Middle frontal gyrus (tissue), 1 donor: ENCODE measurements around the gene CEP170.
A peak's percentile ranks its signal among the peaks of the same experiment; 100 is the strongest.

ENCODE experiments used
- DNase-seq: peaks from one replicate; pipeline ENCODE4 v3.0.0-alpha.2; 2015; ENCODE audit warnings: low spot score; ENCODE audit errors: extremely low spot score

CEP170 gene

DNA sequence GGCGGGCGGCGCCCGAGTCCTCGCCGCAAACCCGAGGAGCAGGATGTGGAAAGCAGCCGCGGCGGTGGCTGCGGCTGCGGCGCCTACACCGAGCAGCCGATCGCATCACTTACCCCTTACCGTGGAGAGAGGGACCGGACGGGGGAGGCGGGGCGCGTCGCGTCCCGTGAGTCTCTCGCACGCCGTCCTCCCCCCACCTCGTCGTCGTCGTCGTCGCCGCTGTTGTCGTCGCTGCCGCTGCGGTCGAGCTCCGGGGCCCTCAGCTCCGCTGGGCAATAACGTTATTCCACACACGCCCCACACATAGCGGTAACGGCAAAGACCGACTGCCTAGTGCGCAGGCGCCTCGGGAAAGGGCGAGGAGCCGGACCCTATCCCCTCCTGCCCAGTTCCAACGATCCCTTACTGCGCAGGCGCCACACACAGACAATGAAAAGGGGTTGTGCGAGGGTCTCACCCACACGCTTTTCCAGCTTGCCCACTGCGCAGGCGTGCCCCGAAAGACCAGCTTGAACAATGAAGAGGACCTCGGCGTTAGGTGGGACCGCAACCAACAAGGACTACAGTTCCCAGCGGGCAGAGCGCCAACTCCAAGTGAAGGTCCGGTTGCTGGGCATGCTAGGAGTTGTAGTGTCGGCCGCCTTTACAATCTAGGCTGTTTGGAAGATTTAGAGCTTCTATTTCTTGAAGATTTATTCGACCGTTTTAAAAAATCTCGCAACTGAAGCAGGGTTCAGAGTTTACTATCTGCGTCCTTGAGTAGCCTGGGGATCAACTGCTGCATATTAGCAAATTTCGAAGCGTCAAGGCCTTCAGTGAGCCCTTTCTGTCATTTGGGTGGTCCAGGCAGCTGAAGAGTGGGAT is at the start of gene CEP170:
Gene CEP170 (minus strand): TSS at position 355 of the 864 bp plus-strand sequence. CDS start 30,001 bp downstream, outside the sequence.
- DNase-seq, result peak; percentile 91

- DNase-seq, result no peak
Observed at GRCh38 chr1:243301059-243301458, 46.0 kb upstream of the CEP170 start.

- DNase-seq, result no peak
Observed at GRCh38 chr1:243299069-243299468, 44.0 kb upstream of the CEP170 start.

DNA sequence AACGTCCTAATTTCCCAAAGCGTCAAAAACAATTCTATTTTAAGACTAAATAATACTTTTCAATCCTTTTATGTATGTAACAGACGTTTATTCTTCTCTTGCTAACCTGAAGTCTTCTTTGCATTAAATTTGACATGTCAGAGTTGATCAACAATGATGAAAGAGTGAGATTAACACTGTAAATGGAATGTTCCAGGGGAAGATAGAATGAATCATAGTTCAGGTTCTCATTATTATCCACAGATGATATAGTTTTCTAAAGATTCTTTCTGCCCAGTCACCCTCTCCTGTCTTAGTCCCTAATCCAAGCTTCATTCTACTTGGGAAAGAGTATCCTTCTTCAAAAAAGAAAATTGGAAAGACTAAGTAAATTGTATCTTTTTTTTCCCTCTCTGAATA is 39.6 kb upstream of the CEP170 start:
- no peak for DNase-seq

DNA sequence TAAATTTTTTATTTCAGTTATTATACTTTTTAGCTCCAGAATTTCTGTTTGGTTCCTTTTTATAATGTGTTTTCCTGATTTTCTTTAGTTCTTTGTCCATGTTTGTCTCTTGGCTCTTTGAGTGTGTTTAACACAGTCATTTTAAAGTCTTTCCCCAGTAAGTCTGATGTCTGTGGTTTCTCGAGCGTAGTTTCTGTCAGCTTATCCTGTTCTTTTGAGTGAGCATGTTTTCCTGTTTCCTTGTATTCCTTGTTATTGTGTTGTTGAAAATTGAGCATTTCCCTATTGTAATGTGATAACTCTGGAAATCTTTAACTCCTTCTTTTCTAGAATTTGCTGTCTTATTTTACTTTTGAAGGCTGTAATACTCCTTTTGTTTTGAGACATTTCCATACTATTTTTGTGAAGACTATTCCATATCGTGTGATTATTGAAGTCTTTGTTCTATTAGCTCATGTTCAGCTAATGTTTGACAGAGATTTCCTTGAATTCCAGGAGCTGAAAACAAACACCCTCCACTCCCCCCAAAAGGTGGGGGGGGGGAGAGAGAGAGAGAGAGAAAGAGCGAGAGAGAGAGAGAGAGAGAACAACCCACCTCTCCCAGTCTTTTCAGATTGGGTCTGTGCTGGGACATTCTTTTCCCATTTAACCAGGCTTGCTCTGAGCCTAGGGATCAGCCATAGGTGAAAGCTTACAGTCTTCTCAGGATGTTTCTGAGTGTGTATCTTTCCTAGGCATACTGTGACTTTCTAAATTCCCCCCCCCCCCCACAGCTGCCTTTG is 39.1 kb upstream of the CEP170 start:
- no peak for DNase-seq

DNA sequence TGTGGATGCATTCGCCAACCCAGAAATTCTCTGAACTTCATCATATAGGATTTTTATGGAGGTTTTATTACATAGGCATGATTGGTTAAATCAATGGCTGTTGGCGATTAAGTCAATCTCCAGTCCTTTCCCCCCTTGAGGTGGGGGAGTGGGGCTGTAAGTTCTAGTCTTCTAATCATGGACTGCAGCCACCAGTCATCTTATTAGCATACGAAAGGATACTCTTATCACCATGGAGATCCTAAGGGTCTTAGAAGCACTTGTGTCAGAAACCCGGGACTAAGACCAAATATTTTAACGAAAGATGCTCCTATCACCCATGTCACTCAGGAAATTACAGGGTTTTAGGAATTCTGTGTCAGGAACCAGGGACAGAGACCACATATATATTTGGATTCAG is 37.0 kb upstream of the CEP170 start:
- DNase-seq, result no peak

- no peak for DNase-seq
Observed at GRCh38 chr1:243291292-243291691, 36.2 kb upstream of the CEP170 start.

DNA sequence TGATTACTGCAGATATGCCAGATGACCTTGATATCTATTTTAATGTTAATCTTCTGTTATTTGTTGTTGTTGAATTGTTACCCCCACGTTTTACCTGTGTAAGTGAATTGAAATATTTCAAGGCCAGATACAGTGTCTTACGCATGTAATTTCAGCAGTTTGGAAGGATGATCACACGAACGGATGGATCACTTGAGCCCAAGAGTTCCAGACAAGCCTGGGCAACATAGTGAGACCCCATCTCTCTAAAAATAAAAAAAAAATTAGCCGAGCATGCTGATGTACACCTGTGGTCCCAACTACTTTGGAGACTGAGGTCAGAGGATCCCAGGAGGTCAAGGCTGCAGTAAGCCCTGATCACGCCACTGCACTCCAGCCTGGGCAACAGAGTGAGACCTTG is 33.0 kb upstream of the CEP170 start:
- DNase-seq, result no peak

- no peak for DNase-seq
Observed at GRCh38 chr1:243287652-243288051, 32.6 kb upstream of the CEP170 start.

- no peak for DNase-seq
Observed at GRCh38 chr1:243287123-243287460, 32.0 kb upstream of the CEP170 start.

DNA sequence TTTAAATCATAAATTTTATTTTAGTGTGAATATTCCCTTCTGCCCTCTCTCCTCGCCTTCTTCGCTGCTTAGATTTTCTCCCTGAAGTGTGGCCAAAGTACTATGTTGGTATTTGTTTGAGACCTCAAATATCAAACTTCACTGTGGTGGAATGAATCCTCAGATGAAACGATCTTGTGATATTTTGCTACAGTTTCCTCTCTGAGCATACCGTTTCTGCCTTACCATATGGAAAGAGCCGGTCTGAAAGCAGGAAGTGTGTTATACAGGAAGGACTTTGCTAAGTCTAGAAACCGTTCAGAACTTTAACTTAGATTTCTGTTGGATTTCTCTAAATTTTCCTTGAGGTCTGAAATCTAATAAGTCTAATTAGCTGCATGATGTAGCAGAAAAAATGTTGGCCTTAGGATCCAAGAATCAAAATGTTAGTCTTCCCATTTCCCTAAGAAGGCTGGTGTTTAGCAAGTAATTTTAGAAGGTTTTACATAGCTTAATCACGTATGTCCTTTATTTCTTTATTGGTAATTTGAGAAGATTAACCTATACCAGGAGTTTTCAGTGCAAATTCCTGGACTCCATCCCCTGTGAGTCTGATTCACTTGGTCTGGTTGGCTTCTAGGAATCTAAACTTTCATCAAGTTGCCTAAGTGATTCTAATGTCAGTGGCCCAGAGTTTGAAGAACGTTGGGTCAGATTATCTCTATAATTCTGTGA is 31.5 kb upstream of the CEP170 start:
- no peak for DNase-seq

GRCh38 chr1:243281672-243282071 is 26.6 kb upstream of the CEP170 start:
- no peak for DNase-seq

- no peak for DNase-seq
Observed at GRCh38 chr1:243280571-243281129, 25.6 kb upstream of the CEP170 start.

DNA sequence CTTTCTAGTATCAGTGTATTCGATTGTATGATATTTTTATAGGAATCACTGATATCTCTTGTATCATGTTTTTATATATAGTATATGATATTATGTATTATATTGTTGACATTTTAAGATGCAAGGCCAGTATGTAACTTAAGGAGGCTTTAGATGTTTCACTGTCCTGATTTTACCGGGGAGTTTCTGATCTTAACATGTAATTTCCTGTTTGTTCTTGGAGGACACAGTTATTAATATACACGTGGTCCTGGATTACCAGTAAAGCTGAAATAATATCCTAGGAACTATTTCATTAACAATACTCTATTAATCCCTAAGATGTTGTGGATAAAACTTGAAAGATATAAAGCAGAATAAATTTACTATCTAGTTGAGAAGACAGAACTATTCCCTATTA is 20.2 kb upstream of the CEP170 start:
- DNase-seq, result no peak

DNA sequence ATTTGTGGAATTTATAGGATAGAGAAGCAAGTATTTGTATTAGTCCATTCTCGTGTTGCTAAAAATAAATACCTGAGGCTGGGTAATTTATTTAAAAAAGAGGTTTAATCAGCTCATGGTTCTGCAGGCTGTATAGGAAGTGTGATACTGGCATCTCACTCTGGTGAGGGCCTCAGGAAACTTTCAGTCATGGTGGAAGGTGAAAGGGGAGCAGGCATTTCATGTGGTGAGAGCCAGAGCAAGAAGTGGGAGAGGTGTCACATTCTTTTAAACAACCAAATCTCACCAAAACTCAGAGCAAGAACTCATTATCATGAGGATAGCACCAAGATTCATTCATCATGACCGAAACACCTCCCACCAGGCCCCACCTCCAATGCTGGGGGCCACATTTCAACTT is 18.9 kb upstream of the CEP170 start:
- DNase-seq, result no peak

DNA sequence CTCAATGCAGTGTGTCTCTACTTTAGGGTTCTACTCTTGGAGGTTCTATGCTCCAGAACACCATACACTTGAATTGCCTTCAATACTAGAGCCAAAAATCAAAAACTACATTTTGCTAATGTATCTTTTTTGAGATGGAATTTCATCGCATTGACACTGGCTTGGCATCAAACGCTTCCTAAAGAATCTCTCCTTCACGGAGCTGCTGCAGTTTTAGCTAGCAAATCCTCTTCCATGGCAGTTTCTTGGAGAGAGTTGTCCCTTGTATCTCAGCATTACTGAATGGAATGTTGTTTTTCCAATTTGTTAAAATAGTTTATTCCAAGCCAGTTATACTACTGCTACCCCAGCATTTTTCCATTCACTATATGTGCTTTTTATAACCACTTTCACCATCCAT is 18.4 kb upstream of the CEP170 start:
- DNase-seq, result no peak

GRCh38 chr1:243272401-243272800 is 17.3 kb upstream of the CEP170 start:
- DNase-seq, result no peak

DNA sequence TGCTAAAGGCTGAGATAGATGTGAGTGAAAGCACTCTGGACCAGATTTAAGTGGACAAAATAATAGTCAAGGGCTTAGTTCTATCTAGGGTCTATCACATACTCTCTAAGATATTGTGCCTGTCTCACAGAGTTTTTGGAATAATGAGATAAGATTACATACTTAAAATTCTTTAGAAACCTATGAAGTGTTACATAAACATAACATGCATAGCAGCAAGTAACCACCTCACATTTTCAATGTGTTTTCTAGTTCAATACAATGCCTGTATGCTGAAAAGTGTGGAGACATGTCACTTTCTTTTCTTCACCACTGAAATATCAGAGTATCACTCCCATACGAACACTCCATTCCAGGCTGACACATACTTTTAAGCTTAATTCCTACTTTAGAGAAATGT is 16.9 kb upstream of the CEP170 start:
- no peak for DNase-seq

DNA sequence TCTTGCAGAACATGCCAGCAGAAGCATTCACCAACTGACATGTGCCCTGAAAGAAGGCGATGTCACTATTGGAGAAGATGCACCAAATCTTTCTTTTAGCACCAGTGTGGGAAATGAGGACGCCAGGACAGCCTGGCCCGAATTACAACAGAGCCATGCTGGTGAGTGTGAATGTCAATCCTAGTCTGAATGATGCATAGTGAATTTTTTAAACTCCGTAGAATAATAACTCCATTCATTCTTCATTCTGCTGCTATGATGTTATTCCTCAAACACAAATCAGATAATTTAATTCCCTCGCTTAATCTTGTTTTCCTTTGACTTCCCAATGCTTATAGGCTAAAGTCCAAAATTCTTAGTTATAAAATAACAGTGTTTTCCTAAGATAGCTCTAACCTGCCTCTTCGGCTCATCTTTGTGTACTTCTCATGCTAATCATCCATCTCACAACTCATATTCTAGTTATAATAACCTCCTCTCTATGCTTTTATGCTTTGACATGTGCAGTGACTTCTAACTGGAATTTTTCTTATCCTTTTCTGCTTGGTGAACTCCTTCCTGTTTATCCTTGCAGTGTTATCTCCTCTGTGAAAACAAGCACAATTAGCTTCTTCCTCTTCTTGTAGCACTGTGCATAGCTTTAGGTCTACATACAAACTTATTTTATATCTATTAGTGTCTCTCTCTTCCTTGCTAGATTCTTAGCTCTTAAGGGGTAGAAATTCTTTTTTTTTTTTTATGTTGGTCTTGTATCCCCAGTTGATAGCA is 15.2 kb upstream of the CEP170 start:
- DNase-seq, result no peak

DNA sequence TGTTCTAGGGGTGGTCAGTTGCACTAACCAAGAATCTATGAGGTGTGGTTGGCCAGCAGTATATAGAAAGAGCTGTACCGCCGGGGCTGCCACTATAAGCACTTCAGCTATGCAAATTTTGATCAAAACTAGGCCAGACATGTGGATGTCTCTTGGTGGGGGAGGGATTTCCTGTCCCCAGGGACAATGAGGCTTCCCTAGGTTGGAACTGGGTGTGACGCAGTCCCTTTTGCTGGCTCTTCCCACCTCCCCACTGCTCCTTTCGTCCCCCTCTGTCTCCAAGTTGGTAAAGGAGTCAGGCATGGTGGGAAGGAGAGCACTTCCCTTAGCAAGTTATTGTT is 14.3 kb upstream of the CEP170 start:
- DNase-seq, result no peak
